Progenitor cell of endocrine pancreas (in vitro differentiated cells): ENCODE results near the gene SCUBE1. TPM values are rescaled to one million over a fixed set of nuclear protein-coding genes. Genes with fewer than 3 reads are reported as not detected.

Experiments used
- DNase-seq: peaks from one replicate; pipeline ENCODE4 v3.0.0; 2021; ENCODE audit warnings: low spot score; ENCODE audit not compliant: unreplicated experiment
- H3K27ac Mint-ChIP-seq: 2 replicates; pipeline ENCODE4 v1.8.0; 2021; ENCODE audit warnings: mild to moderate bottlenecking, moderate library complexity, mixed read lengths
- H3K27me3 Mint-ChIP-seq: 2 replicates; pipeline ENCODE4 v1.8.0; 2021; ENCODE audit warnings: mixed read lengths
- H3K36me3 Mint-ChIP-seq: 2 replicates; pipeline ENCODE4 v1.8.0; 2022; ENCODE audit warnings: mixed read lengths; ENCODE audit not compliant: insufficient read depth
- H3K4me1 Mint-ChIP-seq: 2 replicates; pipeline ENCODE4 v1.8.0; 2021; ENCODE audit warnings: low read depth, mixed read lengths
- H3K4me3 Mint-ChIP-seq: 2 replicates; pipeline ENCODE4 v1.8.0; 2021; ENCODE audit warnings: low read depth, mild to moderate bottlenecking, moderate library complexity, mixed read lengths
- H3K9me3 Mint-ChIP-seq: 2 replicates; pipeline ENCODE4 v1.8.0; 2021; ENCODE audit warnings: low read depth, mixed read lengths
- CTCF ChIP-seq: fragments of 200-600 bp; sonication (generic); IDR thresholded peaks from one replicate; pipeline ENCODE4 v1.5.0; 2021; ENCODE audit warnings: antibody characterized with exemption, mild to moderate bottlenecking; ENCODE audit not compliant: unreplicated experiment
- total RNA-seq: library from RNA; stranded (reverse); gene quantifications from 2 replicates; pipeline ENCODE4 v1.2.1, GENCODE V29; 2021

SCUBE1 gene
- total RNA-seq, 1 donor from 2014 or later: 4.5 TPM

GRCh38 chr22:43151251-43152002 is 191.7 kb downstream of the SCUBE1 start, which contains the start of gene TSPO:
Gene TSPO (plus strand): TSS chr22:43151559. CDS start chr22:43159239, 7,680 bp downstream.
- Mint-ChIP-seq H3K36me3 (no peaks in the 10 kb centered on the region), H3K9me3 (no peaks in the 10 kb centered on the region), H3K4me3 (peak within 1 kb of the TSS; percentile 68), H3K27me3 (peaks cover 27% of the 10 kb centered on the region), H3K27ac (no peak within 1 kb of the TSS), H3K4me1 (peaks cover 2% of the 10 kb centered on the region)
- no peak for DNase-seq
- TF ChIP-seq CTCF: no peak

- no peak for TF ChIP-seq CTCF
- Mint-ChIP-seq H3K27me3 (peaks cover 27% of the 10 kb centered on the region), H3K9me3 (no peaks in the 10 kb centered on the region), H3K36me3 (no peaks in the 10 kb centered on the region), H3K4me1 (peaks cover 2% of the 10 kb centered on the region), H3K27ac (no peak overlapping the region), H3K4me3 (peak overlapping the region; percentile 68)
- no peak for DNase-seq
Observed at GRCh38 chr22:43150731-43151206, 192.4 kb downstream of the SCUBE1 start.

- DNase-seq: no peak
- no peaks in the 10 kb centered on the region for H3K36me3 Mint-ChIP-seq
Observed at GRCh38 chr22:43148581-43148980, 194.6 kb downstream of the SCUBE1 start.

GRCh38 chr22:43147821-43148220 is 195.4 kb downstream of the SCUBE1 start:
- H3K4me3 Mint-ChIP-seq: no peak overlapping the region
- H3K27me3 Mint-ChIP-seq: peaks cover 23% of the 10 kb centered on the region
- H3K36me3 Mint-ChIP-seq: no peaks in the 10 kb centered on the region
- no peak for DNase-seq
- no peak for TF ChIP-seq CTCF
- no peaks in the 10 kb centered on the region for H3K9me3 Mint-ChIP-seq
- H3K27ac Mint-ChIP-seq: no peak overlapping the region
- peaks cover 6% of the 10 kb centered on the region for H3K4me1 Mint-ChIP-seq

More at GRCh38 chr22:43148581-43148980, 194.6 kb downstream of the SCUBE1 start:
- no peak for TF ChIP-seq CTCF
- Mint-ChIP-seq H3K4me3 (no peak overlapping the region), H3K9me3 (no peaks in the 10 kb centered on the region), H3K27me3 (peaks cover 27% of the 10 kb centered on the region), H3K4me1 (peaks cover 3% of the 10 kb centered on the region), H3K27ac (no peak overlapping the region)

Other genes starting within 250 kb of the SCUBE1 start
- 1.7 and 1.9 TPM in 2 replicates for gene BIK, start 232.6 kb downstream of the SCUBE1 start, total RNA-seq
- gene MCAT, start 200.0 kb downstream of the SCUBE1 start, total RNA-seq: 20.4 and 24.0 TPM in 2 replicates
- 0.79 and 1.2 TPM in 2 replicates for gene TSPO, start 191.8 kb downstream of the SCUBE1 start, total RNA-seq
- 40.9 and 43.9 TPM in 2 replicates for gene TTLL12, start 156.2 kb downstream of the SCUBE1 start, total RNA-seq
- 0.96 and 1.1 TPM in 2 replicates for gene MPPED1, start 68.6 kb upstream of the SCUBE1 start, total RNA-seq